IPS-18c (cell line): Measurements from ENCODE around the gene LDLRAD4.

ENCODE experiments used
- H3K4me3 ChIP-seq: 2 replicates; pipeline ENCODE4 v1.7.0; 2013; ENCODE audit warnings: low read depth, mild to moderate bottlenecking, low read length, moderate library complexity; ENCODE audit not compliant: insufficient read depth
- H3K9me3 ChIP-seq: one replicate; pipeline ENCODE4 v1.6.1; 2013; ENCODE audit warnings: mild to moderate bottlenecking, low read length, moderate library complexity; ENCODE audit not compliant: control insufficient read depth, insufficient read depth

The LDLRAD4 gene

DNA sequence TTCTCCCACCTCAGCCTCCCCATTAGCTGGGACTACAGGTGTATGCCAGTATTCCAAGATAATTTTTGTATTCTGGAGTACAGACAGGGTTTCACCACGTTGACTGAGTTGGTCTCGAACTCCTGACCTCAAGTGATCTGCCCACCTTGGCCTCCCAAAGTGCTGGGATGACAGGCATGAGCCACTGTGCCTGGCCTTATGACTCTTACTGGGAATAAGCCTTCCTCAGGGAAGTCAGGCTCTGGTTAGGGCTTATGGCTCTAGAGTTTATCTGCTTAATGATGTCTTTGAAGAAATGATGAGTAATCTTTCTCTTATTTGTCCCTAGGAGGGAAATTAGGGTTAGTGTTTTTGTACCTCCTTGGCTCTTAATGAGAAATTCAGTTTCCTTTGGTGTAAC lies 320.1 kb downstream of the LDLRAD4 start:
- no peaks in the 10 kb centered on the region for H3K9me3 ChIP-seq
- H3K4me3 ChIP-seq = no peak overlapping the region

- no peaks in the 10 kb centered on the region for H3K9me3 ChIP-seq
- H3K4me3 ChIP-seq = no peak overlapping the region
Observed at GRCh38 chr18:13539050-13539449, 320.5 kb downstream of the LDLRAD4 start.

DNA sequence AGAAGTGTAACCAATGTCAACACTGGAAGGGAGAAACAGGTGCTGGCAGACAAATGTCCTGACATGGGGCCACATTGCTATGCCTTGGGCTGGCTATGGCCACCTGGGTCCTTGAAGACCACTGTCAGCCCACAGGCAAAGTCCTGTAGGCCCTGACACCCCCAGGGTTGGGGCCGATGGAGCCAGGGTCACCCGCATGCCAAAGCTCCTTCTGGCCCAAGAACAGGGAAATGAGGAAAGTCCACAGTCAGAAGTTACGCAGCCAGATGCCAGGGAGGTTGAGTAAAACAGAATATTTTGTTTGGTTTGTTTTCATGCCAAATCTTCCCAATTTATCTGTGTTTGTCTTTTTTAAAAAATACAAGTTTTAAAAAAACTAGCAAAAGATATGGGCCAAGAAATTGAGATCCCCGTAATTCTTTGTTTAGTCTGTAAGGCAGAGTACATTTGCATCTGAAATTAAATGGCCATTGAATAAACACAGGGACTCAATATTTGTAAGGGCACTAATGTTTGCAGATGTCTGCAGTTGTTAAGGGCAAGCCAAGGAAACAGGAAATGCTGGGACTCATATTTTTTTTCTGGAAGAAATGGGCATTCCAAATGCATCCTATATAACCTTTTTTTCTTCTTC lies 321.4 kb downstream of the LDLRAD4 start:
- Histone ChIP-seq H3K9me3 (no peaks in the 10 kb centered on the region), H3K4me3 (no peak overlapping the region)

GRCh38 chr18:13540477-13541182 lies 322.1 kb downstream of the LDLRAD4 start:
- Histone ChIP-seq H3K9me3 (no peaks in the 10 kb centered on the region), H3K4me3 (no peak overlapping the region)

DNA sequence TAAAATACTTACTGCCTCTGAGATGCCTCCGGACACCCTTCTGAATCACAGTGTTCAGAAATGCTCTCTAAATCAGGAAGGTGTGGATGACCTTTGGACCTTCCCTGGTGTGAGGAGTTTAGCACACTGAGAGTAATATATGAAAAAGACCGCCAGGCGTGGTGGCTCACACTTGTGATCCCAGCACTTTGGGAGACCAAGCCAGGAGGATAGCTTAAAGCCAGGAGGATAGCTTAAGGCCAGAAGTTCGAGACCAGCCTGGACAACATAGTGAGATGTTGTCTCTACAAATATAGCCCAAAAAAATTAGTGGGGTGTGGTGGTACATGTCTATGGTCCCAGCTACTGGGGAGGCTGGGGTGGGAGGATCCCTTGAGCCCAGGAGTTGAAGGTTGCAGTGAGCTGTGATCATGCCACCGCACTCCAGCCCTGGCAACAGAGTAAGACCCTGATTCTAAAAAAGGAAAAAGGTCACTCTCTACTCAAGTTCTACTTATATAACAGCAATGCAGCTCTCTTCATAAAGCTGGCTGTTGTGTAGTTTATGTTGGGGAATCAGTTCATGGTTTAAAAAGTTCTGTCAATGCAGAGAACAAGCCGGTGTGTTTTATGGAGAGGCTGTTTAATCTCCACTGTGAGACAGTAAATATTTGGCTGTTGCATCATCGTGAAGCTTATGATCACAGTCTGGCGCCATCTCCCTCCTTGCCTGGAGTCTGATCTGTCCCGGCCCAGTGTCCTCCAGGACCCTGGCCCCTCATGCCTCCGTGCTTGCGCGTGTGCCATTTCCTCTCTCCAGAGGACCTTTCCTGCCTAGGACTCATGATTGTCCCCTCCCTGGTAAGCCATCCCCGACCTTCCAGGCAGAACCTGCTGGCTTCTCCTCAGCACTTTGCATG lies 323.3 kb downstream of the LDLRAD4 start:
- no peak overlapping the region for H3K4me3 ChIP-seq
- no peaks in the 10 kb centered on the region for H3K9me3 ChIP-seq

- Histone ChIP-seq H3K4me3 (no peak overlapping the region), H3K9me3 (no peaks in the 10 kb centered on the region)
Observed at GRCh38 chr18:13542520-13542847, 323.9 kb downstream of the LDLRAD4 start.

- Histone ChIP-seq H3K9me3 (no peaks in the 10 kb centered on the region), H3K4me3 (no peak overlapping the region)
Observed at GRCh38 chr18:13543144-13543543, 324.6 kb downstream of the LDLRAD4 start.

DNA sequence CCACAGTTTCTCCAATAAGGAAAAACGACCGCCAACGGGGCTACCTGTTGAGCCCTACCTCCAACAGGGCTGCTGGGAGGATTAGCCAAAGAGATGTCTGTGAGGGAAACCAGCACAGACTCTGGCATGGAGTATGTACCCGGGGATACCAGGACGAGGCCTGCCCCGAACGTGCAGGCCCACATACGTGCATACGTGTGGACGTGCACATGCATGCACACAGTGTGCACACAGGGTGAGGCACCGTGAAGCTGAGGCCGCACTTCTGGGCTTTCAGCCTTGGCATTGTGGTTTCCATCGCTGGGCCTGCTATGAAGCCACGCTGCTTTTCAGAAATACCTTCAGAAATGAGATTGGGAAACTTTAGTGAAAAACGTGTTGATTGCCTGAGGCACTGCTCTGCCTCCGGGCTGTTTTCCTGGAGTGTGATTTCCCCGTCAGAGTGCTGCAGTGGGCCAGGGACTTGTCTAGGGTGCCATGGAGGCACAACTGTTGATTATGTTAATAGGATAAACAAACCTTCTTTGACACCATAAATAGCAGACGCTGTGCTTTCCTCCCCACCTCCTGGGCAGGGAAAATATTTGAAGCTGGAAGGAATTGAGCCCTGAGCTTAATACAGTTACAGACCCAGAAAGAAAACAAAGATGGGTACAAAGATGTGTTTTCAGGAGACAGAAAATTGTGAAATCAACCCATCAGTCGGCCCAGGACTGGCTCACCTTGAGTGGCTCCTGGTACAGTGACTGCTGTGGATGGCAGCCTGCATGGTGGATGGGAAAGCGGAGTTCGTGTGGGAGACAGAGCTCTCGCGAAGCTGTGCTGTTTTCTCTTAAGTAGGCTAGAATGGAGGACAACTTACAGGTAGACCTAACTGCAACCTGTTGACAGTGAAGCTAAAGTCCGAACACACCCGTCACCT lies 325.5 kb downstream of the LDLRAD4 start:
- H3K4me3 ChIP-seq = no peak overlapping the region
- no peaks in the 10 kb centered on the region for H3K9me3 ChIP-seq

GRCh38 chr18:13544953-13545352 lies 326.4 kb downstream of the LDLRAD4 start:
- Histone ChIP-seq H3K9me3 (no peaks in the 10 kb centered on the region), H3K4me3 (no peak overlapping the region)

DNA sequence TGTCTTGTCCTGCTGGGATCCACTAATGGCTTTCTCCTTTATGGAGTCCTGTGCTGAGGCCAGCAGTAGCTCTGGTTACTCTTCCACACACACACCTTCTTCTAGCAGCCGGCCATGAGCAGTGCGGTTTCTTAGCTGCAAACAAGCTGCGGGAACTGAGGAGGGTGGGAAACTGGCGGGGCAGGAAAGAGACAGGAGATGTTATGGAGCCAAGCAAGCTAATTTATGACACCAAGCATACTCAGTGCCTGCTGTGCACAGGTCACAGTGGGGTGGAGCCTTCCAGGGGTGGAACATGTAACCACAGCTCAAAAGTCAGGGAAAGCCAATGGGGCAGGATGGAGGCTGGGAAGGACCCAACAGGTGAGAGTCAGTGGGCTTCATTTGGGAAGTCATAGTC lies 327.0 kb downstream of the LDLRAD4 start:
- Histone ChIP-seq H3K4me3 (no peak overlapping the region), H3K9me3 (no peaks in the 10 kb centered on the region)

- Histone ChIP-seq H3K4me3 (no peak overlapping the region), H3K9me3 (no peaks in the 10 kb centered on the region)
Observed at GRCh38 chr18:13545955-13546354, 327.4 kb downstream of the LDLRAD4 start.

- no peak overlapping the region for H3K4me3 ChIP-seq
- no peaks in the 10 kb centered on the region for H3K9me3 ChIP-seq
Observed at GRCh38 chr18:13546638-13547037, 328.1 kb downstream of the LDLRAD4 start.

GRCh38 chr18:13547347-13547746 lies 328.8 kb downstream of the LDLRAD4 start:
- Histone ChIP-seq H3K9me3 (no peaks in the 10 kb centered on the region), H3K4me3 (no peak overlapping the region)

DNA sequence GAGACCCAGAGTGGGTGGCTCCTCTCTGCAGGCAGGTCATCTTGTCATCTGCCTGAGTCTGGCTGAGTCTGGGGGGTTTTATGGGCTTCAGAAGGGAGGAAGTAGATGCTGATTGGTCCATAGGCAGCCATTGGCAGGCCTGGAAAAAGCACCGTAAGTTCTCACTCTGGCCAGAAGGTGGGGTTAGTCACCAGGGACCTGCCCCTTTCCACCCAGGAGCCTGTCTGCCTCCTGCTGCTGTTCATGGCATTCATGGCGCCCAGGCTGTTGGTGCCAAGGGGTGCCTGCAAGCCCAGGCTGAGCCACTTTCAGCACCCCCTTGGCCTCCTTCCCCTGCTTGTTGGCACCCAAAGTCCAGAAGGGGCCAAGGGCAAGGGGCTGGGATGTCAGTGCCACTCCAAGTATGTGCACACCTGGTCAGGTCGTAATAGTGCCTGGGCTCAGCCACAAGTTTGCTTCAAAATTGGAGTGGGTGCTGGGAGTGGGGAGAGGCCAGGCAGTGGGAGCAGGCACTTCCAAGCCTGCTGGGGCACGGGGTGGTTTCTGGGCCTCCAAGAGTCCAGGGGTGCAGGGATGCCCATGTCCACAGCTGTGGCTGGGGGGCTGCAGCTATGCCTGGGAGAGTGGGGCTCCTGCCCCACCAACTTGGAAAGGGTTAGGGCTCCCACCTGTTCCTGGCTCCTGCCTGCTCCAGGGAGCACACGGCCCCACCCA lies 329.7 kb downstream of the LDLRAD4 start:
- no peak overlapping the region for H3K4me3 ChIP-seq

DNA sequence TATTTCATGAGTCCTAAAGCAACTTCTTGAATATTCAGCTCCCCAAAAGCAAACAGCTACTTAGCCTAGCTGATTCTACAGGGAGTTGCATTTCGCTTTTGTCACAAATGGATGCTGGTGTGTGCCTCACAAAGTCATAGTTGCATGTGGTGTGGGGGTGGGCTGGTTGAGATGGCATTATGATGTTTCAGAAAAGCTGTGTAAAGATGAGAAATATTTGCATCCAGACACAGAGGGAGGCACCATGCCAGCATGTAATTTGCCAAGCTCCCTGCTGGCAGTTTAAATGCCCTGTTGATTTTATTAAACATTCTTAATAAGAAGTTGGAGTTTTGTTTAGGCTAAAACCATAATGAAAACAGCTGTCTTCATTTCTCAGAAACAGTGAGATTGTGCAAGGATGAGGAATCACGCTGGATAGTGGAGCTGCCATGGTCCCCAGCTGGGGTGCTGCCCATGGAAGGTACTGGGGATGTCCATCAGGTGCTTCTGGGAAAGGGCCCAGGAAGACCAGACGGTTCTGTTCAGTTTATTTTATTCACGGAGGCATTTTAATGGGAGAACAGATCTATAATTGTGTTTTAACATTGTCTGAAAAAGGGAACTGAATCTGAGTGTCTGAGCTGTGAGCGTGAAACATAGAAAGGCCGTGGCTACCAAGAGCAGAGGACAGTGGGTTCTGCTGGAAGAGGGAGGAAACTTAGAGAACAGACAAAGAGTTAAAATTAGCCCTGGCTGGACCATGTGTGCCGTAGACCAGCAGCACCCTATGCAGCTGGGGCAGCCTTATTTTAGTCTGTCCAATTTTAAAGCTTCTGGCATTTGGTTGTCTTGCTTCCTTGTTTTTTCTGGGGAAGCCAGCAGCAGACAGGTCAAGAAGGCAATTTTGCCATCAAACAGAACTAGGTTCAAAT lies 330.7 kb downstream of the LDLRAD4 start:
- H3K4me3 ChIP-seq = no peak overlapping the region
- H3K9me3 ChIP-seq = no peaks in the 10 kb centered on the region

More for the DNA sequence above, 329.7 kb downstream of the LDLRAD4 start:
- no peaks in the 10 kb centered on the region for H3K9me3 ChIP-seq

DNA sequence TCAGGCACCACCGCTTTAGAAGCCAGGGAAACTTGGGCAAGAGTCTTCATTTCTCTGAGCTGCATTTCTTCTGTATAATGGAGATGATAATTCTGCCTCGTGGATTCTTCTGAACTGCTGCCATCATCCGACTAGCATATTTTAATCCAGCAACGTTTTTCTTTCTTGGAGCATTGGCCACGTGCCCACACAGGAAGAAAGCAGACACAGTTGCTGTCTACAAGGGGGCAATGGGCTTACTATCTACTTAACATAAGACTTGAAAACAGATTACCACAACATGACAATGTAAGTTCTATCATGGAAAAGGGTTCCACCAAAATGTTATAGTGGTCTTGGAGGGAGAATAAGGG lies 331.3 kb downstream of the LDLRAD4 start:
- Histone ChIP-seq H3K9me3 (no peaks in the 10 kb centered on the region), H3K4me3 (no peak overlapping the region)
